ENCODE results near the gene AMT. TPM values are rescaled to one million over a fixed set of nuclear protein-coding genes. Genes with fewer than 3 reads are reported as not detected.
A peak's percentile ranks its signal among the peaks of the same experiment; 100 is the strongest.

AMT gene
- total RNA-seq, 4 donors from 2014 or later, result 7.0 to 20.8 (median 9.5) TPM

- DNase-seq (ENCODE audit: low spot score in 2 of 2), result no peak
- Histone ChIP-seq H3K4me3 (no peak overlapping the region), H3K27ac (peak overlapping the region in 1 of 4 donors; percentile 25), H3K27me3 (no peaks in the 10 kb centered on the region), H3K36me3 (peaks cover 0 to 35% (median 10%) of the 10 kb centered on the region in 3 donors), H3K4me1 (peaks cover 0 to 57% (median 5%) of the 10 kb centered on the region in 4 donors), H3K9me3 (no peaks in the 10 kb centered on the region)
- TF ChIP-seq EP300 (IDR thresholded peaks at IDR 0.05) (no peak), POLR2A (IDR thresholded peaks at IDR 0.05) (no peak), CTCF (IDR thresholded peaks at IDR 0.05) (no peak)
- 92 to 100% methylated on average over 1 of the region's 1 CpG for WGBS, 2 donors
Observed at GRCh38 chr3:49377483-49377882, 44.8 kb downstream of the AMT start.

DNA sequence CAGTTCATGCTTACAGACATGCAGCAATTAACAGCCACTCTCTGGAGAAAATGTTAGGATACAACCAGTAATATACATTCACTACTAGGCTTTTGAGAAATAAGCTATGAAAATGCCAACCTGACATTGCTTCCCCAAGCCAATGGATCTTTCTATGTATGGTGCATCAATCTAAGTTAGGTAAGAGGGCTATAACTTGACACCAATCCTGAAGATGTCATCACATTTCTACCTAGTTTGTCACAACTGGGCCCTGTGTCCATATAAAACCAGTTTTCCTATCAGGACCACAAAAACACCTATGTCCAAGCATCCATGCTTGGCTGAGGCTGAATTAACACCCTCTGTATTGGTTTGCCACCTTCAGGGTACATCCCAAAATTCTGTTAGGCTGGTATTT is 50.3 kb downstream of the AMT start:
- no peak for DNase-seq (ENCODE audit: low spot score in 2 of 2)
- Histone ChIP-seq H3K9me3 (no peaks in the 10 kb centered on the region), H3K4me3 (no peak overlapping the region), H3K27ac (no peak overlapping the region), H3K4me1 (peaks cover 0 to 21% (median 0%) of the 10 kb centered on the region in 4 donors), H3K36me3 (peaks cover 0 to 90% (median 10%) of the 10 kb centered on the region in 3 donors), H3K27me3 (no peaks in the 10 kb centered on the region)
- TF ChIP-seq EP300 (IDR thresholded peaks at IDR 0.05) (no peak), POLR2A (IDR thresholded peaks at IDR 0.05) (no peak), CTCF (IDR thresholded peaks at IDR 0.05) (no peak)

GRCh38 chr3:49370585-49371290 is 51.5 kb downstream of the AMT start:
- DNase-seq (ENCODE audit: low spot score in 2 of 2), result no peak
- Histone ChIP-seq H3K27me3 (no peaks in the 10 kb centered on the region), H3K27ac (no peak overlapping the region), H3K4me1 (peaks cover 0 to 18% (median 0%) of the 10 kb centered on the region in 4 donors), H3K36me3 (peaks cover 0 to 99% (median 14%) of the 10 kb centered on the region in 3 donors), H3K4me3 (no peak overlapping the region), H3K9me3 (no peaks in the 10 kb centered on the region)
- TF ChIP-seq CTCF (IDR thresholded peaks at IDR 0.05), result no peak
- TF ChIP-seq EP300 (IDR thresholded peaks at IDR 0.05), result no peak
- no peak for TF ChIP-seq POLR2A (IDR thresholded peaks at IDR 0.05)
- WGBS, 2 donors, result 78 to 83% methylated on average over 6 of the region's 6 CpGs

Small RNA genes lying within 50 kb of the gene (small RNA-seq; reads per million reads assigned to genes)
- gene RNA5SP130, result not detected

Other genes with a start within 250 kb of the AMT start
- gene C3orf62, start 145.2 kb downstream of the AMT start, total RNA-seq, result 1 to 10 TPM; 2.6 to 3.3 (median 3.0) TPM
- 10 to 100 TPM; 33.7 to 49.8 (median 46.0) TPM for gene USP4, start 82.4 kb downstream of the AMT start, total RNA-seq
- gene GPX1, start 64.1 kb downstream of the AMT start, total RNA-seq, result 100 to 1,000 TPM; 217 to 359 (median 310) TPM
- 100 to 1,000 TPM; 532 to 825 (median 698) TPM for gene RHOA, start 10.5 kb downstream of the AMT start, total RNA-seq
- gene TCTA, start 10.1 kb downstream of the AMT start, total RNA-seq, result 10 to 100 TPM; 24.6 to 52.9 (median 30.1) TPM
- gene NICN1, start 6.9 kb upstream of the AMT start, total RNA-seq, result 10 to 100 TPM in 1 of 4 donors, 1 to 10 TPM in 2, not detected in 1; 2.1 to 14.7 (median 7.7) TPM
- 100 to 1,000 TPM; 113 to 142 (median 126) TPM for gene DAG1, start 47.8 kb upstream of the AMT start, total RNA-seq
- gene BSN, start 132.0 kb upstream of the AMT start, total RNA-seq, result 1 to 10 TPM in 2 of 4 donors, under 1 TPM in 2; 0.44 to 1.8 (median 0.92) TPM

Data from tibial nerve (tissue), 4 donors.